Measurements from ENCODE around the gene IGSF6.

IGSF6 gene

GRCh38 chr16:21598701-21599121 lies 53.7 kb downstream of the IGSF6 start:
- DNase-seq: no peak

GRCh38 chr16:21598206-21598605 lies 54.2 kb downstream of the IGSF6 start:
- no peak for DNase-seq

GRCh38 chr16:21597561-21598030 lies 54.8 kb downstream of the IGSF6 start:
- DNase-seq: no peak

- no peak for DNase-seq
Measured at GRCh38 chr16:21593530-21594289, 58.7 kb downstream of the IGSF6 start.

GRCh38 chr16:21592191-21592590 lies 60.2 kb downstream of the IGSF6 start:
- DNase-seq: no peak

- no peak for DNase-seq
Measured at GRCh38 chr16:21590796-21591195, 61.6 kb downstream of the IGSF6 start.

- no peak for DNase-seq
Measured at GRCh38 chr16:21590287-21590686, 62.1 kb downstream of the IGSF6 start.

- no peak for DNase-seq
Measured at GRCh38 chr16:21589551-21589950, 62.9 kb downstream of the IGSF6 start.
